IMR-90 (cell line): ENCODE measurements around the gene HTT.

Experiments
- CEBPB ChIP-seq: IDR thresholded peaks from 2 replicates; pipeline ENCODE4 v1.6.1; 2012; ENCODE audit warnings: low read depth, low read length, improper control_type of control experiment
- FOS ChIP-seq: fragments of 150-350 bp; IDR thresholded peaks from 2 replicates; pipeline ENCODE4 v1.6.1; 2016; ENCODE audit warnings: low read depth, low read length
- MAZ ChIP-seq: IDR thresholded peaks from 2 replicates; pipeline ENCODE4 v1.6.1; 2012; ENCODE audit warnings: low read depth, mild to moderate bottlenecking, low read length, improper control_type of control experiment, moderate library complexity, borderline replicate concordance
- MXI1 ChIP-seq: IDR thresholded peaks from 2 replicates; pipeline ENCODE4 v1.6.1; 2012; ENCODE audit warnings: low read depth, mild to moderate bottlenecking, low read length, moderate library complexity, borderline replicate concordance
- NFE2L2 ChIP-seq: fragments of 150-350 bp; IDR thresholded peaks from 2 replicates; pipeline ENCODE4 v1.6.1; 2016; ENCODE audit warnings: low read depth, mild to moderate bottlenecking, low read length
- POLR2A ChIP-seq: IDR thresholded peaks from 2 replicates; pipeline ENCODE4 v1.6.1; 2012; ENCODE audit warnings: mild to moderate bottlenecking, low read depth, low read length
- RFX5 ChIP-seq: IDR thresholded peaks from 2 replicates; pipeline ENCODE4 v1.8.0; 2012; ENCODE audit warnings: low read depth, mild to moderate bottlenecking, low read length, moderate library complexity
- SMC3 ChIP-seq: fragments of 150-350 bp; IDR thresholded peaks from 2 replicates; pipeline ENCODE4 v1.6.1; 2016; ENCODE audit warnings: low read depth, mild to moderate bottlenecking, antibody characterized with exemption, low read length, moderate library complexity
- TF ChIP-seq, protein P1 (sequence below): conservative IDR thresholded peaks from 2 replicates; pipeline ENCODE4 v1.5.1; 2012; ENCODE audit warnings: mild to moderate bottlenecking, low read depth, low read length, improper control_type of control experiment
- TF ChIP-seq, protein P2 (sequence below): fragments of 150-350 bp; IDR thresholded peaks from 2 replicates; pipeline ENCODE4 v1.6.1; 2016; ENCODE audit warnings: low read depth, mild to moderate bottlenecking, low read length, moderate library complexity, borderline replicate concordance
- TF ChIP-seq, protein P3 (sequence below): fragments of 150-350 bp; IDR thresholded peaks from 2 replicates; pipeline ENCODE4 v1.6.1; 2017; ENCODE audit warnings: mild to moderate bottlenecking, antibody characterized with exemption, low read length, low read depth

DNA sequence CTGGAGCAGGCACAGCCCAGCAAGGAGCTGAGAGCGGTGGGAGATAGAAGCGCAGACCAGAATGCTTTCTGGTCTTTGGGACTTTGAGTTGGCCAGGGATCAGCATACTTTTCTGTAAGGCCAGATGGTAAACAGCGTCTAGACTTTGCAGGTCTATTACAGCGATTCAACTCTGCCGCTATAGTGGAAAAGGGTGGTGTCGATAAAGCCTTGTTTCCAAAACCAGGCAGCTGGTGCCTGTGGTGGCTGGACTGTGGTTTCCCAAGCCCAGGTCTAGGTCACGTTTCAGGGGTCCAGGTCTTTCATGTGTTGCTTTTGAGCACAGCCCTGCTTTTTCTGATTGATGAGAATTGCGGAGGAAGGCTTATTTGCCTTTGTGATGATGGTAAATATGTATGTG, 40.2 kb upstream of the HTT start:
- TF ChIP-seq, protein P1, sequence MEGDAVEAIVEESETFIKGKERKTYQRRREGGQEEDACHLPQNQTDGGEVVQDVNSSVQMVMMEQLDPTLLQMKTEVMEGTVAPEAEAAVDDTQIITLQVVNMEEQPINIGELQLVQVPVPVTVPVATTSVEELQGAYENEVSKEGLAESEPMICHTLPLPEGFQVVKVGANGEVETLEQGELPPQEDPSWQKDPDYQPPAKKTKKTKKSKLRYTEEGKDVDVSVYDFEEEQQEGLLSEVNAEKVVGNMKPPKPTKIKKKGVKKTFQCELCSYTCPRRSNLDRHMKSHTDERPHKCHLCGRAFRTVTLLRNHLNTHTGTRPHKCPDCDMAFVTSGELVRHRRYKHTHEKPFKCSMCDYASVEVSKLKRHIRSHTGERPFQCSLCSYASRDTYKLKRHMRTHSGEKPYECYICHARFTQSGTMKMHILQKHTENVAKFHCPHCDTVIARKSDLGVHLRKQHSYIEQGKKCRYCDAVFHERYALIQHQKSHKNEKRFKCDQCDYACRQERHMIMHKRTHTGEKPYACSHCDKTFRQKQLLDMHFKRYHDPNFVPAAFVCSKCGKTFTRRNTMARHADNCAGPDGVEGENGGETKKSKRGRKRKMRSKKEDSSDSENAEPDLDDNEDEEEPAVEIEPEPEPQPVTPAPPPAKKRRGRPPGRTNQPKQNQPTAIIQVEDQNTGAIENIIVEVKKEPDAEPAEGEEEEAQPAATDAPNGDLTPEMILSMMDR, result no peak
- TF ChIP-seq, protein P2, sequence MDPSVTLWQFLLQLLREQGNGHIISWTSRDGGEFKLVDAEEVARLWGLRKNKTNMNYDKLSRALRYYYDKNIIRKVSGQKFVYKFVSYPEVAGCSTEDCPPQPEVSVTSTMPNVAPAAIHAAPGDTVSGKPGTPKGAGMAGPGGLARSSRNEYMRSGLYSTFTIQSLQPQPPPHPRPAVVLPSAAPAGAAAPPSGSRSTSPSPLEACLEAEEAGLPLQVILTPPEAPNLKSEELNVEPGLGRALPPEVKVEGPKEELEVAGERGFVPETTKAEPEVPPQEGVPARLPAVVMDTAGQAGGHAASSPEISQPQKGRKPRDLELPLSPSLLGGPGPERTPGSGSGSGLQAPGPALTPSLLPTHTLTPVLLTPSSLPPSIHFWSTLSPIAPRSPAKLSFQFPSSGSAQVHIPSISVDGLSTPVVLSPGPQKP, result no peak
- TF ChIP-seq POLR2A (no peak), MAZ (no peak), SMC3 (no peak), MXI1 (no peak), FOS (no peak), NFE2L2 (no peak), RFX5 (no peak), CEBPB (no peak)
- TF ChIP-seq, protein P3, sequence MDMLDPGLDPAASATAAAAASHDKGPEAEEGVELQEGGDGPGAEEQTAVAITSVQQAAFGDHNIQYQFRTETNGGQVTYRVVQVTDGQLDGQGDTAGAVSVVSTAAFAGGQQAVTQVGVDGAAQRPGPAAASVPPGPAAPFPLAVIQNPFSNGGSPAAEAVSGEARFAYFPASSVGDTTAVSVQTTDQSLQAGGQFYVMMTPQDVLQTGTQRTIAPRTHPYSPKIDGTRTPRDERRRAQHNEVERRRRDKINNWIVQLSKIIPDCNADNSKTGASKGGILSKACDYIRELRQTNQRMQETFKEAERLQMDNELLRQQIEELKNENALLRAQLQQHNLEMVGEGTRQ, result no peak
